SK-N-MC (cell line): ENCODE data around the gene RNASEH2A.

Experiments used
- DNase-seq: peaks from one replicate; pipeline ENCODE4 v3.0.0-alpha.2; 2011; ENCODE audit warnings: low read depth, low spot score
- H3K27ac ChIP-seq: fragments of 200-600 bp; sonication (generic); 2 replicates; pipeline ENCODE4 v1.5.1; 2016; ENCODE audit warnings: mixed run types
- H3K36me3 ChIP-seq: fragments of 200-600 bp; sonication (generic); 2 replicates; pipeline ENCODE4 v1.6.1; 2017; ENCODE audit warnings: antibody characterized with exemption, low read length, mixed read lengths; ENCODE audit not compliant: insufficient read depth
- H3K4me3 ChIP-seq: fragments of 200-600 bp; sonication (generic); 2 replicates; pipeline ENCODE4 v1.5.1; 2016
- H3K9ac ChIP-seq: fragments of 200-600 bp; sonication (generic); 2 replicates; pipeline ENCODE4 v1.8.0; 2017; ENCODE audit warnings: mixed run types, mixed read lengths; ENCODE audit not compliant: insufficient read length
- H3K9me3 ChIP-seq: fragments of 200-600 bp; sonication (generic); 2 replicates; pipeline ENCODE4 v1.6.1; 2017; ENCODE audit warnings: low read depth, mild to moderate bottlenecking, antibody characterized with exemption, low read length, moderate library complexity, mixed read lengths
- EZH2 ChIP-seq: fragments of 200-600 bp; sonication (generic); IDR thresholded peaks from one replicate; pipeline ENCODE4 v1.6.1; 2017; ENCODE audit warnings: antibody characterized with exemption
- FOXP2 ChIP-seq: optimal IDR thresholded peaks from 2 replicates; pipeline ENCODE3; 2011; ENCODE audit warnings: mild to moderate bottlenecking, moderate library complexity; ENCODE audit not compliant: insufficient read depth; ENCODE audit errors: extremely low read length, control extremely low read depth
- POLR2AphosphoS5 ChIP-seq: IDR thresholded peaks from 2 replicates; pipeline ENCODE4 v1.6.1; 2012; ENCODE audit warnings: mild to moderate bottlenecking, low read depth, low read length, borderline replicate concordance

The RNASEH2A gene

GRCh38 chr19:12769689-12770088 lies 36.7 kb upstream of the RNASEH2A start:
- Histone ChIP-seq H3K36me3 (no peaks in the 10 kb centered on the region), H3K4me3 (no peak overlapping the region), H3K27ac (no peak overlapping the region), H3K9me3 (no peaks in the 10 kb centered on the region), H3K9ac (no peak overlapping the region)
- TF ChIP-seq POLR2AphosphoS5 (no peak), FOXP2 (no peak), EZH2 (no peak)
- no peak for DNase-seq

- no peak for TF ChIP-seq POLR2AphosphoS5
- Histone ChIP-seq H3K9ac (no peak overlapping the region), H3K4me3 (no peak overlapping the region), H3K27ac (no peak overlapping the region), H3K36me3 (no peaks in the 10 kb centered on the region), H3K9me3 (no peaks in the 10 kb centered on the region)
- DNase-seq, result no peak
These were observed 35.5 kb upstream of the RNASEH2A start for GRCh38 chr19:12770922-12771321.

GRCh38 chr19:12772323-12772722 lies 34.1 kb upstream of the RNASEH2A start:
- Histone ChIP-seq H3K36me3 (no peaks in the 10 kb centered on the region), H3K4me3 (no peak overlapping the region), H3K27ac (no peak overlapping the region), H3K9ac (no peak overlapping the region), H3K9me3 (no peaks in the 10 kb centered on the region)
- no peak for TF ChIP-seq EZH2
- TF ChIP-seq FOXP2, result no peak
- no peak for TF ChIP-seq POLR2AphosphoS5
- DNase-seq, result no peak

- Histone ChIP-seq H3K9me3 (no peaks in the 10 kb centered on the region), H3K27ac (no peak overlapping the region), H3K4me3 (no peak overlapping the region), H3K36me3 (no peaks in the 10 kb centered on the region), H3K9ac (no peak overlapping the region)
- no peak for DNase-seq
- TF ChIP-seq POLR2AphosphoS5 (no peak), FOXP2 (no peak), EZH2 (no peak)
These were observed 32.8 kb upstream of the RNASEH2A start for GRCh38 chr19:12773571-12773970.

- Histone ChIP-seq H3K4me3 (peak within 1 kb of the TSS; percentile 88), H3K27ac (no peak within 1 kb of the TSS), H3K9me3 (no peaks in the 10 kb centered on the region), H3K36me3 (no peaks in the 10 kb centered on the region), H3K9ac (peak within 1 kb of the TSS; percentile 77)
- TF ChIP-seq EZH2 (no peak), POLR2AphosphoS5 (peak; percentile 57; the same call in 1 of the 2 replicates)
- DNase-seq, result no peak
These were observed 31.5 kb upstream of the RNASEH2A start, which contains the start of gene HOOK2 for GRCh38 chr19:12774588-12775555. TSS of gene HOOK2 (minus strand) at chr19:12775552. CDS start at chr19:12775449, 103 bp downstream.

- peak overlapping the region; percentile 90 for H3K27ac ChIP-seq
- peak overlapping the region; percentile 21 for H3K9ac ChIP-seq
- H3K9me3 ChIP-seq, result no peaks in the 10 kb centered on the region
- H3K36me3 ChIP-seq, result no peaks in the 10 kb centered on the region
- DNase-seq, result no peak
- peak overlapping the region; percentile 81 for H3K4me3 ChIP-seq
- TF ChIP-seq FOXP2 (no peak), POLR2AphosphoS5 (no peak), EZH2 (no peak)
These were observed 29.0 kb upstream of the RNASEH2A start for GRCh38 chr19:12777217-12778016.

GRCh38 chr19:12778017-12778904 lies 28.1 kb upstream of the RNASEH2A start:
- Histone ChIP-seq H3K9ac (peak overlapping the region; percentile 30), H3K36me3 (no peaks in the 10 kb centered on the region), H3K9me3 (no peaks in the 10 kb centered on the region), H3K27ac (peak overlapping the region; percentile 90), H3K4me3 (peak overlapping the region; percentile 81)
- no peak for TF ChIP-seq EZH2
- peak; percentile 77 for TF ChIP-seq POLR2AphosphoS5
- no peak for DNase-seq

- H3K4me3 ChIP-seq, result peak overlapping the region; percentile 81
- peak overlapping the region; percentile 90 for H3K27ac ChIP-seq
- peak overlapping the region; percentile 30 for H3K9ac ChIP-seq
- DNase-seq, result no peak
- H3K9me3 ChIP-seq, result no peaks in the 10 kb centered on the region
- H3K36me3 ChIP-seq, result no peaks in the 10 kb centered on the region
- 0 out of 2 replicates have a peak, but pooled peaks have one; percentile 3 for TF ChIP-seq POLR2AphosphoS5
- no peak for TF ChIP-seq EZH2
- no peak for TF ChIP-seq FOXP2
These were observed 27.6 kb upstream of the RNASEH2A start for GRCh38 chr19:12778905-12779161.
